GM12801 (cell line): ENCODE data around the gene GSC2.

Source experiments
- TF ChIP-seq, protein P1 (sequence below): IDR thresholded peaks from one replicate; pipeline ENCODE4 v1.5.1; 2011; ENCODE audit warnings: control low read depth; ENCODE audit not compliant: insufficient read length; ENCODE audit errors: extremely low read depth

The GSC2 gene

DNA sequence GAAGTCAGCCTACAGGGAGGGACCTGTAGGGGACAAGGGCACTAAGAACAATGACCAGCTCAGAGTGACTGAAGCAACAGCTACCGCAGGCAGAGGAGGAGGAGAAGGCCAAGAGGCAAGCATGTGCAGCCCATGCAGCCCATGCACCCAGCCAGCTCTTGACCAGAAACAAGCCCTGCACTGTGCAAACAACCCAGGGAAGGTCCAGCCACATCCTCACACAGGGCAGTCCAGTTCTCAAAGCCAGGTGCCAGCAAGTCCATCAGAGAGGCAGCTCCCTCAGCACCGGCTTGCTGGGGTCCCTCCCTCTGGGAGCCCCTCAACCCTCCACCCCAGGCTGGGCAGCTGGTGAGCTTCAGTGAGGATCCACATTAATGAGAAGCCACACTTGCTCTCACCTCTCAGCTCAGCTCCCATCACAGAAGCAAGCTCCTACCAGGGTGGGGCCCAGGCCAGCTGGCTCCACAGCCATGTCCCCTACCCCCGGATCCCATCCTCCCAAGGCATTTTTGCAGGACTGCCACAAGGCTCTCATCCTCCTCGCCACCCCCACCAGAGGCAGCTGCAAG is 35.0 kb downstream of the GSC2 start:
- TF ChIP-seq, protein P1, sequence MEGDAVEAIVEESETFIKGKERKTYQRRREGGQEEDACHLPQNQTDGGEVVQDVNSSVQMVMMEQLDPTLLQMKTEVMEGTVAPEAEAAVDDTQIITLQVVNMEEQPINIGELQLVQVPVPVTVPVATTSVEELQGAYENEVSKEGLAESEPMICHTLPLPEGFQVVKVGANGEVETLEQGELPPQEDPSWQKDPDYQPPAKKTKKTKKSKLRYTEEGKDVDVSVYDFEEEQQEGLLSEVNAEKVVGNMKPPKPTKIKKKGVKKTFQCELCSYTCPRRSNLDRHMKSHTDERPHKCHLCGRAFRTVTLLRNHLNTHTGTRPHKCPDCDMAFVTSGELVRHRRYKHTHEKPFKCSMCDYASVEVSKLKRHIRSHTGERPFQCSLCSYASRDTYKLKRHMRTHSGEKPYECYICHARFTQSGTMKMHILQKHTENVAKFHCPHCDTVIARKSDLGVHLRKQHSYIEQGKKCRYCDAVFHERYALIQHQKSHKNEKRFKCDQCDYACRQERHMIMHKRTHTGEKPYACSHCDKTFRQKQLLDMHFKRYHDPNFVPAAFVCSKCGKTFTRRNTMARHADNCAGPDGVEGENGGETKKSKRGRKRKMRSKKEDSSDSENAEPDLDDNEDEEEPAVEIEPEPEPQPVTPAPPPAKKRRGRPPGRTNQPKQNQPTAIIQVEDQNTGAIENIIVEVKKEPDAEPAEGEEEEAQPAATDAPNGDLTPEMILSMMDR = no peak

DNA sequence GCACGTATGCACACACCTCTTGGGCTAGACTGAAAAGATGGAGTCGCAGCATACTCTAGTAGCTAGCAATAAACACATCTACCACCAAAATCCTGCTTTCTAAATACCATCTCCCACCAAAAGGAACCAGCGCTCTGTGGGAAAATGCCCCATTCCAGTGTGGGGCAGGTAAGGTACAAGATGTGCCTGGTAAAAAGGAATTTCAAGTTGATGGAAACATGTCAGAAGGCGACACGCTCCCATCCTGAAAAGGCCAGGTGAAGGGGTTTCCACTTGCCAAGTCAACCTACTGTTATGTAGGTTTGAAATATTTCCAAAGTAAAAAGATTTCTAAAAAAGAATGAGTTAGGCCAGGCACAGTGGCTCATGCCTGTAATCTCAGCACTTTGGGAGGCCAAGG is 36.7 kb downstream of the GSC2 start:
- TF ChIP-seq, protein P1 = no peak

DNA sequence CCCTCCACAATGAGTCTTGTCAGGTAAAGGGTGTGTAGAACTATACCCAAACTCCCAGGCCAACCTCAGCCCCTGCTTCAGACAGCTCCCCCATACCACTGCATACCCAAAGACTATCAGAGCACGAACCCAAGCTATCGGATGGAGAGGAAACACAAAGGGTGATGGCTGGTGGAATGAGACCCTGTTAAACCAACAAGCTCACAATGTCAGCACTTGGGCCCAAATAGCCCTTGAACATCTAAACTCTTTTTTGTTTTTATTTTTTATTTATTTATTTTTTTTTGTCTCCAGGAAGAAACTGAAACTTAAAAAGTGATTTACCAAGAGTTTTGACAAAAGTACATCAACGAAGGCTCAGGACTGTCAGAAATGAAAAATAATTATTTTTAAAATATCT is 38.5 kb downstream of the GSC2 start:
- TF ChIP-seq, protein P1 = no peak

DNA sequence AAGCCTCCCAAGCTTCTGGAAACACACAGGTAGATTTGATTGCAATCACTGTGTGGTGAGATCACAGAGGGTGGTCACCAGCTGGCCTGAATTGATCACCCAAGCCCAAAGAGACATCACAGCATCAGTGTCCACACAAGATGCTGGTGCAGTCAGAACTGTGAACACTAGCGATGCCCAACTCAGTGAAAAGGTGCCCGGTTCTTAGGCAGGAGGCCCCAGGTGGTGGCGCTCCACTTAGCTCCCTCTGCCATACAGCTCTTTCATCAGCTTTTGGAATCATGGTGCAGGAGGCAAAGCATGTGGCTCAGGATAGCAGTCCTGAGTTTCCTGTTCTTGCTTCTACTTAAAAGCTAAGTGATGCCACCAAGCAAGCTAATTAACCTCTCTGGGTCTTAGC is 39.0 kb downstream of the GSC2 start:
- TF ChIP-seq, protein P1 = no peak

DNA sequence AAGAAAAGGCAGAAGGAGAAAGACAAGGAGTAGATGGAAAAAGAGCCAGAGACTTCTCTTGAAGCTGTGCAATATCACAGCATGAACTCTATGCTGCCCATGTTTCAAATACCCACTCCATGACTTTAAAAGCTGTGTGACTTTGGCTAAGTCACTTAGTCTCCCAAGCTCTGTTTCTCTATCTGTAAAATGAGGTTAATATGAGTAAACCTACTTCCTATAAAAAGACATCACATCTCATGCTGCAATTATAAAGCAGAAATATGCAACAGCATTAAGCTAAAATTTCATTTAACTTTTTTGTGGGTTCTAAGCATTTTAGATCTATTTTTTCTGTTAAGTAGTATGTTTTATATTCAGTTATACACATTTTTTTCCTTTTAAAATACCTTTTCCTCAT is 39.4 kb downstream of the GSC2 start:
- TF ChIP-seq, protein P1 = no peak

DNA sequence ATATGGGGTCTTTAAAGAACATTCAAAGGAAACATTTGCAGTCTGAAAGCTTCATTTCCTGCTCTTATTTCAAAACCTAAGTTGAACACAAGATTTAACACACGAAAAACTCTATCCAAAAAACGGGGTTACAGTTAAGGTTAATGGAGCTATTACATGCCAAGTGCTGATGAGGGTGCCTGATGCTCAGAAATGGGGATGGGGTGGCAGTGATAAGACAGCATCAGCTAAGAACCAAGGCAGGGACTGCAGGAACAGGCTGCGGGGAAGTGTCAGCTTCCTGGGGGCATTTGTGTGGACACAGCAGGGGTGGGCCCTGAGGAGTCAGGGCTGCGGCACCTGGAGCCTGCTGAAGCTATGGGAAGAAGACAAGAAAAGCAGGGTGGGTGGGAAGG is 40.0 kb downstream of the GSC2 start:
- TF ChIP-seq, protein P1 = no peak

DNA sequence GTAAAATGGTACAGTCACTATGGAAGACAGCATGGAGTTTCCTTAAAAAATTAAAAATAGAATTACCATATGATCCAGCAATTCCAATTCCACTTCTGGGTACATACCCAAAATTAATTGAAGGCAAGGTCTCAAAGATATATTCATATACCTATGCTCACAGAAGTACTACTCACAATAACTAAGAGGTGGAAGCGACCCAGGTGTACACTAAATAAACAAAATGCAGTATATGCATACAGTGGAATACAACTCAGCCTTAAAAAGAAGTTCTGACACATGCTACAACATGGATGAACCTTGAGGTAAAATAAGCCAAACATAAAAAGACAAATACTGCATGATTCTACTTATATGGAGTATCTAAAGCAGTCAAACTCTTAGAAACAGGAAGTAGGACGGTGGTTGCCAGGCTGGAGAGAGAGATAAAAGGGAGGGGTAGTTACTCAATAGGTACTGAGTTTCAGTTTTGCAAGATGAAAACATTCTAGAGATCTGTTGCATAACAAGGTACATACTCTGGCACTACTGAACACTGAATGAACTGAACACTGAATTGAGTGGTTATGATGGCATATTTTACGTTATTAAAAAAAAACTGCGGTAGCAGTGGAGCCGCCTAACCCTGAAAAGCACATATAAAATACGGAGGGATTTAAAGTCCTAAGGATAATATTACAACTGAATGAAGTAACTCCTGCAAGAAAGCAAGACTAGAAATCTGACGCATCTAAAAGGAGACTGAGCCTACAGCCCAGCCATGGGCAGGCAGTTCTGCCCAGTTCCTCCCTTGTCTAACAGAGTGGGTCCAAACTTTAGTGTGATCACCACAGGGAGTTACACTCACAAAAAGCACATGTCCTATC is 40.7 kb downstream of the GSC2 start:
- TF ChIP-seq, protein P1 = no peak
